ENCODE measurements around the gene NFIC.

GRCh38 chr19:3511506-3512251, 145.3 kb downstream of the NFIC start:
- TF ChIP-seq, protein P1, sequence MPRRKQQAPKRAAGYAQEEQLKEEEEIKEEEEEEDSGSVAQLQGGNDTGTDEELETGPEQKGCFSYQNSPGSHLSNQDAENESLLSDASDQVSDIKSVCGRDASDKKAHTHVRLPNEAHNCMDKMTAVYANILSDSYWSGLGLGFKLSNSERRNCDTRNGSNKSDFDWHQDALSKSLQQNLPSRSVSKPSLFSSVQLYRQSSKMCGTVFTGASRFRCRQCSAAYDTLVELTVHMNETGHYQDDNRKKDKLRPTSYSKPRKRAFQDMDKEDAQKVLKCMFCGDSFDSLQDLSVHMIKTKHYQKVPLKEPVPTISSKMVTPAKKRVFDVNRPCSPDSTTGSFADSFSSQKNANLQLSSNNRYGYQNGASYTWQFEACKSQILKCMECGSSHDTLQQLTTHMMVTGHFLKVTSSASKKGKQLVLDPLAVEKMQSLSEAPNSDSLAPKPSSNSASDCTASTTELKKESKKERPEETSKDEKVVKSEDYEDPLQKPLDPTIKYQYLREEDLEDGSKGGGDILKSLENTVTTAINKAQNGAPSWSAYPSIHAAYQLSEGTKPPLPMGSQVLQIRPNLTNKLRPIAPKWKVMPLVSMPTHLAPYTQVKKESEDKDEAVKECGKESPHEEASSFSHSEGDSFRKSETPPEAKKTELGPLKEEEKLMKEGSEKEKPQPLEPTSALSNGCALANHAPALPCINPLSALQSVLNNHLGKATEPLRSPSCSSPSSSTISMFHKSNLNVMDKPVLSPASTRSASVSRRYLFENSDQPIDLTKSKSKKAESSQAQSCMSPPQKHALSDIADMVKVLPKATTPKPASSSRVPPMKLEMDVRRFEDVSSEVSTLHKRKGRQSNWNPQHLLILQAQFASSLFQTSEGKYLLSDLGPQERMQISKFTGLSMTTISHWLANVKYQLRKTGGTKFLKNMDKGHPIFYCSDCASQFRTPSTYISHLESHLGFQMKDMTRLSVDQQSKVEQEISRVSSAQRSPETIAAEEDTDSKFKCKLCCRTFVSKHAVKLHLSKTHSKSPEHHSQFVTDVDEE (CRISPR knock-in tag; IDR thresholded peaks at IDR 0.05) = no peak
- TF ChIP-seq ARNTL (CRISPR knock-in tag; IDR thresholded peaks at IDR 0.05; ENCODE audit: borderline replicate concordance, low read depth) = no peak
- no peak for TF ChIP-seq PATZ1 (CRISPR knock-in tag; IDR thresholded peaks at IDR 0.05; ENCODE audit: borderline replicate concordance)
- TF ChIP-seq ZFP30 (CRISPR knock-in tag; IDR thresholded peaks at IDR 0.05) = no peak
- TF ChIP-seq, protein P2, sequence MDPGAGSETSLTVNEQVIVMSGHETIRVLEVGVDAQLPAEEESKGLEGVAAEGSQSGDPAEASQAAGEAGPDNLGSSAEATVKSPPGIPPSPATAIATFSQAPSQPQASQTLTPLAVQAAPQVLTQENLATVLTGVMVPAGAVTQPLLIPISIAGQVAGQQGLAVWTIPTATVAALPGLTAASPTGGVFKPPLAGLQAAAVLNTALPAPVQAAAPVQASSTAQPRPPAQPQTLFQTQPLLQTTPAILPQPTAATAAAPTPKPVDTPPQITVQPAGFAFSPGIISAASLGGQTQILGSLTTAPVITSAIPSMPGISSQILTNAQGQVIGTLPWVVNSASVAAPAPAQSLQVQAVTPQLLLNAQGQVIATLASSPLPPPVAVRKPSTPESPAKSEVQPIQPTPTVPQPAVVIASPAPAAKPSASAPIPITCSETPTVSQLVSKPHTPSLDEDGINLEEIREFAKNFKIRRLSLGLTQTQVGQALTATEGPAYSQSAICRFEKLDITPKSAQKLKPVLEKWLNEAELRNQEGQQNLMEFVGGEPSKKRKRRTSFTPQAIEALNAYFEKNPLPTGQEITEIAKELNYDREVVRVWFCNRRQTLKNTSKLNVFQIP (CRISPR knock-in tag; IDR thresholded peaks at IDR 0.05; ENCODE audit: borderline replicate concordance, low read depth) = no peak
- TF ChIP-seq PPARA (CRISPR knock-in tag; IDR thresholded peaks at IDR 0.05; ENCODE audit: borderline replicate concordance) = no peak
- TF ChIP-seq ZC3H10 (CRISPR knock-in tag; IDR thresholded peaks at IDR 0.05) = no peak
- TF ChIP-seq CREB5 (CRISPR knock-in tag; IDR thresholded peaks at IDR 0.05; ENCODE audit: low read depth) = no peak
- TF ChIP-seq ZNF70 (CRISPR knock-in tag; IDR thresholded peaks at IDR 0.05) = no peak
- TF ChIP-seq SNAI2 (CRISPR knock-in tag; IDR thresholded peaks at IDR 0.05) = no peak
- no peak for TF ChIP-seq OSR1 (CRISPR knock-in tag; IDR thresholded peaks at IDR 0.05)
- no peak for TF ChIP-seq RARB (CRISPR knock-in tag; IDR thresholded peaks at IDR 0.05)
